AG08396 (cell line): ENCODE data around the gene RHBDL3.

Experiments
- DNase-seq: peaks from one replicate; pipeline ENCODE4 v3.0.0; 2012; ENCODE audit warnings: low spot score, mixed read lengths

Gene RHBDL3

DNA sequence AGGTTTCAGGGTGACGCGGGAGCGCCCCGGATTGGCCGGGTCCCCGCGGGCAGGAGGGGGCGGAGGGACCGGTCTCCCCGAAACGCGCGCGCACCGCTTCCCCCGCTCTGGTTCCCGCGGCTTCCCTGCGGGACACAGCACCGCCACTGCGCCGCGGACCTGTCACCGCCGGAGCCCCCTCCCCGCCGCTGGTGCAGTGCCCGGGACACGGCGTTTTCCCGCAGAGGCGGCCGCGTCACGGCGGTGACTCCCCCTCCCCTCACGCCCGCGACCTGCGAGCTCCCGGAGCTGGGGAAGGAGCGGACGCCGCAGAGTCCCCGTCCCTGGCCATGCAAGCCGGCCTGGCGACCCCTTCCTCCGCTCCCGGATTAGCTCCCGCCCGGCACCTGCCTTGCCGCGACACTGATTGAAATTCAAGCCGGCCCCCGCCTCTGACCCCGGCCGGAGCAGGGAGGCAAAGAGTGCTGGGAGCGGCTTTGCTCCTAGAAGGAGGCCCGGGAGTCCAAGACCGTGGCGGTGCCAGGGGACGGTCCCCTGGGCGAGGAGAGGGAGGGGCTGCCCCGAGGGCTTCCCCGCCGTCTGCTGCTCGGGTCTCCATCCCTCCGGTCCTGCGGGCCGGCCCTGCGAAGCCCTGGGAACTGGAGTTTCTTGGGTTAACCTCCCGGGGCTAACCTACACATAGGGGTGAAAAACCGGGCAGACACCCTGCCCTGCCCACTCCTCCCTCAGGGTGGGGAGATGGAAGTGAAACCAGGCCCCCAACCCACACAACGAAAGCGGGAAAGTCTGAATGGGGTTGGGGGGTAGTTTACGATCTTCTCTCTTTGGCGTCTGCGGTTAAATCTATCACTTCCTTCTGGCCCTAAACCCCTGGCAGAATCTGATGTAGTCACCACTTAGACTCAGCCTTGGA, 1.0 kb downstream of the RHBDL3 start:
- DNase-seq = no peak

DNA sequence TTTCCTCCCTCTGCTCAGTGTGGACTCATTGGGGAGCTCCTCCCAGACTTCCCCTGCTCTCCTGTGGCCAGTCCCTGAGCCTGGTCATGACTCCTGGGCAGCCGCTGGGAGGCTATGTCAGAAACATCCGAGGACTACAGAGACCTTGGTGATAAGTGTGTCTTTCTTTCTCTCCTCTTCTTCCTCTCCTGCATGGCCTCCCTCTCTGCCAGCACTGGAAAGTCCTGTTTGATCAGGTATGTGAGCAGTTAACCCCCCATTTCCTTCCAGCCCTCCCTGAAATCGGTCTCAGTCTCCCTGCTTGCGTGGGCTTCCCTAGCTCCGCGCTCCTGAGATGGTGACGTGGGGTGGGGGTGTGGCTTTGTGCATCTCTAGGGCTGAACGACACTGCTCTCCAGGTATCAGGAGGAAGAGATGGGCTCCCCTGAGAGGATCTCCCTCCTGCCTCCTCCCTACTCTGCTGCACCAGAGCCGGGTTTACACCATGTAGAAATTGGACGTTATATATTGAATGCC, 2.1 kb downstream of the RHBDL3 start:
- no peak for DNase-seq

DNA sequence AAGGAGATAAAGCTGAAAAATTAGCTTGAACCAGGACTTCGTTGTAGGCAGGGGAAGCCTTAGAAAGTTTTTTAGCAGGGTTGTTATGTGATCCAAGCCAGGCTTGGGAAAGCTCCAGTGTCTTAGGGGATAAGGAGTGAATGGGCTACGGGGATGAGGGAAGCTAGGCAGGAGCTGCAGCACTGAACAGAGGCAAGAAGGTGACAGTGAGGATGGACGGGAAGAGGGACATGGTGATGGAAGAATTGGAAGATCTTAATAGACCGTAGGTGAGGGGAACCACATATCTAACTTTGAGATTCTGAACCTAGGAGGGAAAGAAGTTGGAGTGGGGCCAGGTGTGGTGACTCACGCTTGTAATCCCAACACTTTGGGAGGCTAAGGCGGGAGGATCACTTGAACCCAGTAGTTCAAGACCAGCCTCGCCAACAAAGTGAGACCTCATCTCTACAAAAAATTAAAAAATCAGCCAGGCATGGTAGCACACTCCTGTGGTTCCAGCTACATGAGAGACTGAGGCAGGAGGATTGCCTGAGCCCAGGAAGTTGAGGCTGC, 3.2 kb downstream of the RHBDL3 start:
- no peak for DNase-seq

DNA sequence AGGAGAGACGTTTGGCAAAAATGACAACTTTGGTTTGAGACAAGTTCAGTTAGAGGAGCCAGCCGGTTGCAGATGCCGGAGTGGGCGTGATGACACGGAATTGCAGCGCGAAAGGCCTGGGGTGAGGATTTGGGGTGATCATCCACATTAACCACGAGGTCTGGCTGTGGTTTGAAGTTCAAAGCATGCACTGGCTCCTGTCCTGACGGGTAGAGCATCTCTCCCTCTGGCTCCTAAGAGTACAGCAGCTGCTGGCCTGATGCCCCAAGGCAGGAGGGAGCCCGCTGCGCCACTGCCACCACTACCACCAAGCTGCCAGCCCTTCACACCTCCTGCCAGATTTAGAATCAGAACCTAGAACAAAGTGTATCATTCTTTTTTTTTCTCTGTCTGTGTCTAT, 3.7 kb downstream of the RHBDL3 start:
- DNase-seq = no peak

DNA sequence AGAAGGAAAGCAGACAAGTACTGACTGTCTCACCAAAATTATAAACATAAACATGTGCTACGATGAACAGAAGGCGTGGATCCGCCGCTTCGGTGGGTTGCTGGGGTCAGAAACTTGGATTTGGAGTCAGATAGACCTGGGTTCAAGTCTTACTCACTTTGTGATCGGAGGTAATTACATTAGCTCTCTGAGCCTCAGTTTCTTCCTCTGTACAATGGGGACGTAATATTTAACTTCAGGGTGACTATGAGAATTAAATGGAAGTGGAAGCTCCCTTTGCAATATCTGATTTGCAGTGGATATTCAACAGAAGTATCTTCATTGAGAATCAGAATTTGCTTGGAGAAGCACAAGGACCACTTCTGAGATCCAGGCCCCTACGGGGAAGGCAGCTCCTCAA, 6.2 kb downstream of the RHBDL3 start:
- no peak for DNase-seq

DNA sequence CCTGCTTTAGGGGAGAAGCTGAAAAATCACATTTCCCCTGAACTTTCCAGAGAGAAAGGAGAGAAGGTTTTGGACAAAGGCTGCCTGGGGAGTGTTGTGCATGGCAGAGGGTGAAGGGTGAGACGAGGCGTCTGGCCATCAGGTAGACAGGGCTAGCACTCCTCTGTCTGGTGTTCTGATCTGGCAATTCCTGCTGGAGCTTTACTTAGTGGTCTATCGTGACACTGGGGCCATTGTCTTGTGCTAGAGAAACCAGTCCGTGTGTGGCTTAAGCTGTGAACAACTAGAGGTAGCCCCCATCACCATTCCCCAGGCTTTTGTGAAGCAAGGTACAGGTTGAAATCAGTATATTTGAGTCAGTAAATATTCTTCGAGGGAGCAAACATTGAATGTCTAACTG, 8.5 kb downstream of the RHBDL3 start:
- no peak for DNase-seq

DNA sequence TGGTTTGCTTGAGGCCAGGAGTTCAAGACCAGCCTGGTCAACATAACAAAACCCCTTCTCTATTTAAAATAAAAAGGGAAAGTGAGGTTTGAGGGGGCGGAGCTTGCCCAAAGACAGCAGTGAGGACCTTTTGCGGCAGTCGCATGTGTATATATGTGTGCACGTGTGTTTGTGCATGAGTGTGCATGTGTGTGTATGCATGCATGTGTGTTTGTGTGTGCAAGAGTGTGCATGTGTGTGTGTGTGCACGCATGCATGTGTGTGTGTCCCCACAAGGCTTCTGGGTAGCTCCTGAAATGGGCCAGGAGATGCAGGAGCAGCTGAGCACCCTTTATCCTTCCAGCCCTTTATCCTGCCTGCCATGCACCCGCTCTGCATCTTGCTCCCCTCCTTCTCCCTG, 9.0 kb downstream of the RHBDL3 start:
- no peak for DNase-seq

DNA sequence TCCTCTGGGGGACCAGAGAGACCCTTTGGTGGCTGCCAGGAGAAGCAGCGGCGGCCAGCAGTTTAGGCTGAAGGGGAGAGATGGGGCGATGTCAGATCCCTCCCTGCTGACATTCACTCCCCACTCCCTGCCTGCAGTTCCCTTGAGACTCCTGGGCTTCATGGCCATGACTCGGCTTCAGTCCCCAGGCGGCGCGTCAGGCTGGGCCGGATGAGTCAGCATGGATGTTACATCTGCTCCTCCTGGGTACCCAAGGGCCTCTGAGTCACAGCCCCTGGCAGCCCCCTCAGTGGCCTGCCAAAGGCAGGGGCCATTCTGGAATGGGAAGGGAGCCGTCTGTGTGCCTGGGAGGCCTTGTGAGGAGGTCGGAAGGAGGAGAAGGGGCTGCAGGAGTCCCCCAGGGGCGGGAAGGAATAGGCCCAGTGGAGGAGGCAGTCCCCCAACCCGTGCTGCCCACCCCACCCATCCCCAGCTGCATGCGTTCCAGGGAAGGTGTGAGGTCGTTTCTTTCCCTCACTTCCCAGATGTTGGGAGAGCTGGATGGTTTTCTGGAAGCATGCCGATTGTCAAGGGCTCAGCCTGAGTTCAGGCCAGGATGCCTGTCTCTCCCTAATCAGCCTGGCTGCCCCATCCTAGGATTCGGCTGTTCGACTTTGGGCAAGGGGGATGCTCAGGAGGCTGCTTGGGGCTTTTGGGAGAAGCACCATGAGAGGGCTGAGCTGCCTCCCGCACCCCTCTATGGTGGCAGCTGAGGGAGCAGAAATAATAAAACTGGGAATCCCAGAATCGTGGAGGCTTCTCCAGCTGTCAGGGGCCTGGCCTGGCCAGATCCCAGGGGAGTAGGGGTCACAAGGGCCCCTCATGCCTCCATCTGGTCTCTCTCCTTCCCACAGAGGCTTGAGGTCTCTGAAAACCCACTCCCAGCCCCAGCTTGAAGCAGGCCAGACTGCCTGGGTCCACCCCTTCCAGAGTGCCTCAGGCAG, 9.7 kb downstream of the RHBDL3 start:
- DNase-seq = peak; percentile 90

DNA sequence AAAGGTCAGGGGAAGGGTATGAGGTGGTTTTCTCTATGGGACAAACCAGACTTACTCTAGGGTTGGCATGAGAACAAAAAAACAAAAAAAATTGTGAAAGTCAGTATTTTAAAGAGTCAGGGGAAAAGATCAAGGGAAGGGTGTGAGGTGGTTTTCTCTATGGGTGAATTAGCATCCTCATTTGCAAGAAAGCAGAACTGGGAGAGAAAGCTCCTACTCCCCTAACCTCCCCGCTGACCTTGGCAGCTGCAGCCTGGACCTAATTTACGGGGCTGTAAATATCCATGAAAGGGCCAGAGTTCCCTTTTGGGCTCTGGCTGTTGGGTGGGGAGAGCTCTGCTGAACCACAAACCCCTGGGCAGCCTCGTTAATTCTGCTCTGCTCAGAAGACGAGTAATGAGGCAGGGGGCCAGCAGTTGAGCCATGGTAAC, 10.6 kb downstream of the RHBDL3 start:
- DNase-seq = no peak

DNA sequence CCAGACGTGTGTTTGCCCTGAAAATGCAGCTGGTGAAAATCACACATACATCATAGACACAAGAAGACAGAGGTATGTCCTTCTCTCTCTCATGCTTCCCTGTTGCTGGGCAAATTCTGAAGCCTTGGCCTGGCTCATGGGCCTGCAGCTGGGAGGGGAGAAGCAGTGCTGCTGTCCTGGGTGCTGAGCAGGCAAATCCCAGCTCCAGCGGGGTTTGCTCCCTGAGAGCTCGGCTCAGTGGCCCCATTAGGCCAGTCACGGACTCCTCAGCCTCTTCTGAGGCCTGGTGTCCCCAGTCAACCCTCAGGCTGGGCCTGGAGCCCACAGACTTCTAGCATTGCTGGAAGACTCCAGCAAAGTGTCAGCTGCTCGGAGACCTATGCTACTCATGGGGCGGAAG, 11.7 kb downstream of the RHBDL3 start:
- DNase-seq = peak; percentile 68

DNA sequence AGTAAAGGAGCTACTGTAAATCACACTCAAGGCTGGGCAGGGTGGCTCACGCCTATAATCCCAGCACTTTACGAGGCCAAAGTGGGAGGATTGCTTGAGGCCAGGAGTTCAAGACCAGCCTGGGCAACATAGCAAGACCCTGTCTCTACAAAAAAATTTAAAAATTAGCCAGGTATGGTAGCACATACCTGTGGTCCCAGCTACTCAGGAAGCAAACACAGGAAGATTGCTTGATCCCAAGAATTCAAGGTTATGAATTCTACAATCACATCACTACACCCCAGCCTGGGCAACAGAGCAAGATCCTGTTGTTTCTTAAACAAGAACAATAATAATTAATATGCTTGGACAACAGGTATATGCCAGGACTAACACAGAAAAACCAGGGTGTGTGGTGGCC, 13.2 kb downstream of the RHBDL3 start:
- no peak for DNase-seq

DNA sequence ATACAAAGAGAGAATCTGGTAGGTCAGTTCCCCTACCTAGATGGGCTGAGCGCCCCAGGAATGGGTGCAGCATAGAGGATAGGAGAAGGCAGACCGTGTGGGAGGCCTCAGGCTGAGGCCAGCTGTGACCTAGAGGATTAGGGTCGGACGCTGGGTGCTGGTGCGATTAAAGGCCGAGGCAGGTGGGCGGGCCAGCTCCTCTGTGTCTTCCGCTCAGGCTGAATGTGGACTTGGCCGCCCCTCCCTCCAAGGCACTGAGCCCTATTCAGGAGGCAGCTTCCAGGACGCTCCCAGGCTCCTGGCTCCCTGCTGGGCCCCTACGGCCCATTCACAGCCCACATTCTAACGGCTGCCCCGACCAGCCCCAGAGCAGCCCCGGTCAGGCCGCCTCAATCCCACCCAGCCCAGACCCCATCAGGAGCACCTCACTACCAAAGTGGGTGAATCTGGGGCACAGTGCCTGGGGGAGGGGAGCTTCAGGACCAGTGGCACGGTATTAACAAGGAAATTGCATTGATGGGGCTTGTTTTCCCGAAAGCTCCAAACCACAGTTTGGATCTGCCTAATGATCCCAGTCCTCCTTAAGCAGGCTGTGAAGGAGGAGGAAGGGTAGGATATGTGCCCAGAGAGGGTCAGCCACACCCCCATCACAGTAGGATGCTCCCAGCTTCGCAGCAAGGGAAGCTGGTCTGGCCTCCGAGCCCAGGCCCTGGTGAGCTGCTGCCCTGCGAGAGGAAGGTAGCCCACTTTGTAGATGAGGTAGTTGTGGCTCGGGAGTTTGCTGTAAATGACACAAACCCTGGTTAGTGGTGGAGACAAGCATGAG, 14.5 kb downstream of the RHBDL3 start:
- DNase-seq = no peak

DNA sequence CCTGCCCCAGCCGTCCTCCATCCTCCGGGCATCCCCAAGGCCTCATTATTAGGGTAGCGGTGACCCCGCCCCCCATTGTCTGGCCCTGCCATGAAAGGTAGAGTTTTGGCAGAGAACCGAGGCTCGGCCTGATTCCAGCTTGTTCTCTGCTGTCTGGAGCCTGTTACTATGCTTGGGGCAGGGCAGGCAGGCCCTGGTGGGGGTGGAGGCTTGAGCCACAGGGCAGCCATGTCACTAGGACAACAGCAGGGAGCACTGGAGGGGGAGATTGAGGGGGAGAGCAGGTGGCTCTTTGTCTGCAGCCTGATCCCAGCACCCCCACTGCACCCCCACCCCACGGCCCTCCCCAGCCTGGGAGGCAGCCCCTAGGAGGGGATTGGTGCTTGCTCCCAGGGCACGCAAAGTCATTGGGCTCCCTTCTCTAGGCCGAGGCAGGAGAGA, 15.4 kb downstream of the RHBDL3 start:
- DNase-seq = no peak

DNA sequence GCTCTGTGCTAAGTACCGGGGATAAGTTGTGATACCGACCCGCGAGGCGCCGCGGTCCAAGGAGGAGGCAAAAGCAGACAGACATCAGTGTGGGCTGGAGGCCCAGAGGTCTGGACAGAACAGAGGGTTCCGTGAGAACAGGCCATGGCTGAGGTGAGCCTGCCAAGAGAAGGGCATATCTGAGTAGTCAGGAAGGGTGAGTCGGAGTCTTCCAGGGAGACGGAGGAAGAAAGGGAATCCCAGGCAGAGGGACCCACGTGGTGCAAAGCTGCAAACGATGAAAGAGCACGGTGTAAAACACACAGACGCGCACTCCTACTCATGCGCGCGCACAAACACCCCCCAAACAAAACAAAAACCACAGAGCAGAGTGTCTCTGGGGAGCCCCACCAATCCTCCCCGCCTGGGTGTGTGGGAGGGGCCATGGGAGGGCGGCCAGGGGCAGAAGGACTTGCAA, 18.1 kb downstream of the RHBDL3 start:
- no peak for DNase-seq

DNA sequence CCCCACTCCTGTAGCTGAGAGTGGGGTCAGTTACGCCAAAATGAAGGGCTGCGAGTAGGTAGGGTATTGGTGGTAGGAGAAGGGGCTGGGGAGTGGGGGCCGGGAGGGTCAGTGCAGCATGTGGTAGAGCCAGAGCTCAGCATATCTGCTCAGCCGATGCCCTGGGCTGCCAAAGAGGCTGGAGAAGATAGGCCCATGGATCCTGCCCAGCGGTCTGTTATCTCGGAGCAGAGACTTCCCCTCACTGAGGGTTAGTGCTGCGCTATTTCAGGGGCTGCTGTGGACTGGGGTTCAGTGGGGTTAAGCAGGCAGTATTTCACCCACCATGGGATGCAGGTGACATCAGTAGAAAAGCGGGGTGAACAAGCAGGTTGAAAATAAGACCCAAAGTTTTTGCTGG, 19.7 kb downstream of the RHBDL3 start:
- no peak for DNase-seq

DNA sequence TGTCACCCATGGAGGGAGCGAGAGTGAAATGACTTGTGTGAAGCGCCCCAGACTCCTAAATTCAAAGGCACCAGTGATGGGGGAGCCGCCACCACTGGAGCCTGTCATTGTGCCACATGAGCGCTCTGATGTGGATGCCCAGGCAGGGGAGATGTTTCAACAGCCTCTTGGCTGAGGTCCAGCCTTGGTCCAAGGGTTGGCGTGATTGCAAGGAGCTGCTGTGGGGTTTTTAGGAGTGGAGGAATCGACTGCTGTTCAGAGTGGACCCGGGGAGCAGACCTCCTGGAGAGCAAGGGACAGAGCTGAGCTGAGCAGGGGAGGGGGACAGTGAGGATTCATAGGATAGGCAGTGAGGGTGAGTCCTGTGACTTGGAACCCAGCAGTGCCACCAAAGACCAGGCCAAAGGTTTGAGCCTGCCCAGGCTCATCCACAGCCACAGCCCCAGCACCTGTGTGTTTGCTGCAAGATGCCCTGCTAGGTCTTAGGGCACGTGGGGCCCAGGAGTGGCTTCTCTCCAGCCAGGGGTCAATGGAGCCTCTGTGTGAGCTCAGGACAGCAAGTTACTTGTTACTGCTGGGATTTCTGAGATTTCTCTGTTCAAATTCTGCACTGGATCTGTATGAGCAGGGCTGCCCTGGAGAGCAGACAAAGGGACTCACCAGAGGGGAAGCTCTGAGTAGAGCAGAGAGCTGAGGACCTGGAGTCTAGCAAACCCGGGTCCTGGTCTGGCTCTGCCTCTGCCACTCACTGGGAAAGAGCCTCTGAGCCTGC, 20.3 kb downstream of the RHBDL3 start:
- no peak for DNase-seq

DNA sequence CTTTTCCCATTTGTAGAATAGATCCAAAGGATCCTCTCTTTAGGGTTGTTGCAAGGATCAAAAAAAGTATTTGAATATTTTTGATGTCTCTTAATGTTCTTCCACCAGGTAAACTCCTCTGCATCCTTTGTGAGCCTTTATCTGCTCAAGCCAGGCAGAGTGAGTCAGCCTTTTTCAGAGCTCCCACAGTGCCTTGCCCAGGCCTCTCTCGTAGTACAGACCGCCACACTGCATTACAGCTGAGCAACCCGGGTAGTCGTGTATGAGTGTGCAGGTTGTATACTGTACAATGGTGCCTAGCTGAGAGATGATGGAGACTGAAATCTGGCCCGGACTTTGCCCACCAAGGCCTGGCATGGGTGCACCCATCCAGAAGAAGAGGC, 20.9 kb downstream of the RHBDL3 start:
- DNase-seq = no peak

DNA sequence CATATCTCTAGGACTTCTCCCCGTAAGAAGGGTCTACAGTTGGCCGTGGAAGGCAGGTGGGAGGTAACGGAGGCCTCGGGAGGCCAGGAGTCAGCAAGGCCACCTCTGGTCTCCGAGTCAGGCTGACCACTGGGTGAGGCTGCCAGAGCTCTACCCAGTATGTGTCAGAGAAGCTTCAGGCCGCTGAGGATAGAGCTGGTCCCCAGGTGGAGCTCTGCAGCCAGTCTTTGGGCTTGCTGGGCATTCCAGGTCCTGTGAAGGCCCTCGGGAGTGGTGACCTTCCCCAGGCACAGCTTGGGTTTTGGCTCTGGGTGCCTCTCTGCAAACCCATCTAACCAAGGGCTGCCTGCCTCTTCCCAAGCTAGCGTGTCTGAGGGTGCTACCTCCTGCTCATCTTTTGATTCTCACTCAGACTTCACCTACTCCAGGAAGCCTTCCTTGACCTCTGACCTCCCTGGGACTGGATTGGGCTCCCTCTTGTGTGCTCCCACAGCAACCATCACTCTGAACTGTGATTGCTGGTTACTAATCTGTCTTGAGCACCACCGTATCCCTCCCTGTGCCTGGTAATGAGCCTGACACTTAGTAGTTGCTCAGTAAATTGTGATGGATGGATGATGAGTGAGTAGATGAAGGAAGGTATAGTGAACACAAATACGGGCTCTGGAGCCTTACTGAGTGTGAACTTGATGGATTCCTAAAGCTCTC, 22.3 kb downstream of the RHBDL3 start:
- DNase-seq = no peak

DNA sequence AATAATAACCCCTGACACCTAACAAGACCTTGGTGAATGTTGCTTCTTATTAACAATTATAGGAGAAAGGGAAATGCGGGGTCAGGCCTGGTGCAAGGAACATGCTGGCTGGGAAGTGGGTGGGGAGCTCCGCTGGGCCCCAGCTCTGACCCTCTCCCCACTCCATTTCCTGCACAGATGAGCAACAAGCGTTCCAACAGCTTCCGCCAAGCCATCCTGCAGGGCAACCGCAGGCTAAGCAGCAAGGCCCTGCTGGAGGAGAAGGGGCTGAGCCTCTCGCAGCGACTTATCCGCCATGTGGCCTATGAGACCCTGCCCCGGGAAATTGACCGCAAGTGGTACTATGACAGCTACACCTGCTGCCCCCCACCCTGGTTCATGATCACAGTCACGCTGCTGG, 23.0 kb downstream of the RHBDL3 start:
- DNase-seq = no peak
